CD4-positive, alpha-beta T cell treated with Interleukin-17A for 1 hour (primary cell): ENCODE data around the gene SWT1.
"Not testable (repeated sequence)": the region's sequence is repeated elsewhere in the genome, so short reads cannot be mapped to it uniquely, and the experiment has no call there.

Experiments used
- DNase-seq: peaks from one replicate; pipeline ENCODE4 v3.0.0-alpha.2; 2020

Gene SWT1

DNA sequence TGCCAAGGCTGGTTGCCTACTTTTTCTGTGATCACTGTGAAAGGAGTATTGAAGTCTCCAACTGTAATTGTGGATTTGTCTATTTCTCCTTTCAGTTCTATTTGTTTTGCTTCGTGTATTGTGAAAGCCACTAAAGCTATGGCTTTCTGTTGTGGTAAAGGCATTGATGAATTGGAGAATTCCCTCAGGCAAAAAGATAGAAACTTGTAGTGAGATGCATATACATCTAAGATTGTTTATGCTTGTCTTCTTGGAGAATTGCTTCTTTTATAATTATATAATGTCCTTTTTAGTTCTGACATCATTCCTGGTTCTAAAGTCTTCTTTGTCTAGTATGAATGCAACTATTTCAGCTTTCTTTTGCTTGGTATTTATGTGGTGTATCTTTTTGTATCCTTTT is 36.8 kb downstream of the SWT1 start:
- DNase-seq: no peak

DNA sequence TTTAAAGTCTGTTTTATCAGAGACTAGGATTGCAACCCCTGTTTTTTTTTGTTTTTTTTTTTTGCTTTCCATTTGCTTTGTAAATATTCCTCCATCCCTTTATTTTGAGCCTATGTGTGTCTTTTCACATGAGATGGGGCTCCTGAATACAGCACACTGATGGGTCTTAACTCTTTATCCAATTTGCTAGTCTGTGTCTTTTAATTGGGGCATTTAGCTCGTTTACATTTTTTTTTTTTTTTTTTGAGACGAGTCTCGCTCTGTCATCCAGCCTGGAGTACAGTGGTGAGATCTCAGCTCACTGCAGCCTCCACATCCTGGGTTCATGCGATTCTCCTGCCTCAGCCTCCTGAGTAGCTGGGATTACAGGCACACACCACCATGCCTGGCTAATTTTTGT is 41.7 kb downstream of the SWT1 start:
- not testable (repeated sequence) for DNase-seq

DNA sequence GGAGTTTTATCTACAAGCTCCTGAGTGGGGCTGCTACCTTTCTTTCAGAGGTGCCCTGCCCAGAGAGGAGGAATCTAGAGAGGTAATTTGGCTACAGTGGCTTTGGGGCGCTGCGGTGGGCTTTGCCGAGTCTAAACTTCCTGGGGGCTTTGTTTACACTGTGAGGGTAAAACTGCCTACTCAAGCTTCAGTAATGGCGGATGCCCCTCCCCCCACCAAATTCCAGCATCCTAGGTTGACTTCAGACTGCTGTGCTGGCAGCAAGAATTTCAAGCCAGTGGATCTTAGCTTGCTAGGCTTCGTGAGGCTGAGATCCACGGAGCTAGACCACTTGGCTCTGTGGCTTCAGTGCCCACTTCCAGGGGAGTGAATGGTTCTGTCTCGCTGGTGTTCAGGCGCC is 43.9 kb downstream of the SWT1 start:
- no peak for DNase-seq

DNA sequence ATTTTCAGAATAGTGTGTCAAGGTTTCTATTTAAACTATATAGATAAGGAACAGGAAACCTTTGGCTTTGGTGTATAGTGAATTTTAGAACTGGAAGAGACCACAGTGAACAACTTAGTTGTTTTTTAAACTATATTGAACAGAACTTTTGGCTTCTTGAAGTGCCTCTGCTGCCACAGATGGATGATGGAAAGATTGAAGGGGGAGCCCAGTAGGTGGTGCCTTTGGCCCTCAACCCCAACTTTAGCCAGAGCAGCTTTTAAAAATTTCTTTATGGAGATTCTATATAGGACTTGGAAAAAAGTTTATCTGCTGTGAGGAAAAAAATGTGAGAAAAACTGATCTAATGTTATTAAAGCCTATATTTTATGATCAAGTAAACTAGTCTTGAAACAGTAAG is 50.2 kb downstream of the SWT1 start:
- DNase-seq: no peak

DNA sequence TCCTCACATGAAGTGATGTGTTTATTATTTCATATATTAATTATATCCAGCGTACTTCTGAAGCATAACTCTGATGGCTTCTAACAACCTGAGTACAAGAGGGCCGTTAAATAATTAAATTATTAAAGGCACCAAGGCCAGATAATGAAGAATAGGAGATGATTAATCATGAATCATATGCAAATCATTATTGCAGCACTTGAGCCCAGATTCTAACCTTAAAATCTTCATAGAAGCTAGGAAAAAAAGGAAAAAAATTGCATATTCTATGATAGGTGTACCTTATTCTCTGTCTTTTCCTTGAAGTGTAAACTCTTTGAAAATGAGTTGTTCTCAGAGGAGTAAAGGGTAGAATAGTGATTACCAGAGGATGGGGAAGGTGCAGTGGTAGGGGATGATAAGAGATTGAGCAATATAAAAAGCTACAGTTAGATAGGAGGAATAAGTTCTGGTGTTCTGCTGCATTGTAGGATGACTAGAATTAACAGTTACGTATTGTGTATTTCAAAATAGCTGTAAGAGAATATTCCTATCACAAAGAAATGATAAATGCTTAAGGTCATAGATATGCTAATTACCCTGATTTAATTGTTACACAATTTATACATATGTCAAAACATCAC is 51.1 kb downstream of the SWT1 start:
- no peak for DNase-seq

DNA sequence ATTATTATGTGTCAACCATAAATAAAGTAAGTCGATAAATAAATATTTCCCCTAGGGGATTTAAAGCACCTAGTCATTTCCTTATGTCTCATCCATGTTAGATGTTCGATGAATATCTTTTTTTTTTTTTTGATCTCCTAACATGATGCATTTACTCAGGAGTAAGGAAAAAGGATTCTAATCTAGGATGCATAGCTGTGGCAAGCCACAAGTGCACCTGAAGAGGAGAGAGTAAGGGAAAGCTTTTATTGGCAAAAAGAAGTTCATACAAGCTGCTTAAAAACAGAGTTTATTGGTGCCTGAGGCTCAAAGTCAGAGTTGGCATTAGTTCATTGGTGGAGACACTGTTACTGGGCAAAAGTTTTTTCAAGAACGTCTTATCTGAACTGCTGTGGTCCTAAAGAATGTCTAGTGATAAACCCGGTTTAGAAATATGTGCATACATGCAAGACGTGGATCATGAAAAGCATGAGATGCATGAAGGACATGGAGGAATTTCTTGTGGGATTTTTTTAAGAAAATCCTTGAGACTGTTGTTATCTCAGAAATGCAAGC is 51.7 kb downstream of the SWT1 start:
- DNase-seq: no peak

DNA sequence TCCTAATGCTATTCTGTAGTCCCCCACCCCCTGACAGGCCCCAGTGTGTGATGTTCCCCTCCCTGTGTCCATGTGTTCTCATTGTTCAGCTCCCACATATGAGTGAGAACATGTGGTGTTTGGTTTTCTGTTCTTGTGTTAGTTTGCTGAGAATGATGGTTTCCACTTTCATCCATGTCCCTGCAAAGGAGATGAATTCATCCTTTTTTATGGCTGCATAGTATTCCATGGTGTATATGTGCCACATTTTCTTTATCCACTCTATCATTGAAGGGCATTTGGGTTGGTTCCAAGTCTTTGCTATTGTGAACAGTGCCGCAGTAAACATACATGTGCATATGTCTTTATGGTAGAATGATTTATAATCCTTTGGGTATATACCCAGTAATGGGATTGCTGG is 52.4 kb downstream of the SWT1 start:
- DNase-seq: not testable (repeated sequence)

DNA sequence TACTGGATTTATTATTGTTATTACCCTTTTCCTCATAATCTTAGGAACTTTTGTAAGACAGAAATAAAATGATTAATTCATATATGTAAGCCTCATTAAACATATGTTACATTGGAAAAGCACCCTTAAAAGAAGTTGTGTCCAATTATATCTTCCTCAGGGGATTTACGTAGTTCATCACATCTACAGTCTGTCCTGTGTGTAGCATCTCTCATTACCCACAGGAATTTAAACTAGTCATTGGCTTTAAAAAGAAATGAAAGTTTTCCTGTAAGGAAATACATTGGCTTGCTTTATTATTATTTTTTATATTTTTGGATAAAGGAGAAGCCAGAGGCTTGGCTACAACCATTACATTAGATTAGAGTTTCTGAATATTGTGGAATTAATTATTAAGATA is 56.1 kb downstream of the SWT1 start:
- no peak for DNase-seq

DNA sequence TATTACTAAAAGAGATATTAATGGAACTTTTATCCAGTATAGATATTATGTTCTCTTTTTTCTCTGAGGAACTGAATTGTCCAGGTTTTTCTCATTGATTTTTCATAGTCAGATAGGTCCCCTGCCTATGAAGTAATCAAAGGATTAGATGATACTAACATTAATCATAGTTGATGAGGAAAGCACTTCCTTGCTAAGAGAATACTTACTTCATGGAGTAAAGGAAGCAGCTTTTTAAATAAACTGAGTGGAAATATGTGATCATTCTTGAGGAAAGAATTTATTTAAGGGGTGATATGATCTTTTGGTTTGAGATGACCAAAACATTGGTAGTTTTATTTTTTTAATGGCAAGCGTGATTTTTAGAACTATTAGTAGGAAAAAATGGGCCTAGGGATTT is 58.9 kb downstream of the SWT1 start:
- no peak for DNase-seq

DNA sequence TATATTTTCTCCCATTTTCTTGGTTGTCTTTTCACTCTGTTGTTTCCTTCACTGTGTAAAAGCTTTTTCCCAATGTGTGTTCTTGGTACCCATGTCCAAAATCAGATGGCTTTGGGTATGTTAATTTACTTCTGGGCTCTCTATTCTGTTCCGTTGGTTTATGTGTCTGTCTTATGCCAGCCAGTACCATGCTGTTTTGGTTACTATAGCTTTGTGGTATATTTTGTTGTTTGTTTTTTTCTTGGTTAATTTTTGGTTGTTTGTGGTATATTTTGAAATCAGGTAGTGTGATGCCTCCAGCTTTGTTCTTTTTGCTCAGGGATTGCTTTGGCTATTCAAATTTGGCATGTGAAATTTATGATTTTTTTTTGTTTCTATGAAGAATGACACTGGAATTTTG is 67.2 kb downstream of the SWT1 start:
- no peak for DNase-seq

DNA sequence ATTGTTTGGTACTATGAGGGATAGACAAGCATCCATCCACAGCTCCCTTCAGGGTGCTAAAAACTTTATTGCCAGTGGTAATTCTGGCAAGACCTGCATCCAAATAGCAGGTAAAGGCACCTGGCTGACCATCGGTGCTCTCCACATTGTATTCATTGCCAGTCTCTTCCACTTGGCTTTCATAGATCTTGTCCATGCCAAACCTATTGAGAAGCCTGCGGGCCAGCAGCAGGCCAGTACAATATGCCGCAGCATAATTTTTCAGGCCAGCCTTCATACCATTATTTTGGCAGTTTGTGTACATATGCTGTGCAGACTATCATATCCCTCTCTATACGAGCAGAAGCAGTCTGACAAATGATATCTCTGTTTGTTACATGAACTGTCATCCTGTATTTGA is 70.2 kb downstream of the SWT1 start:
- no peak for DNase-seq

DNA sequence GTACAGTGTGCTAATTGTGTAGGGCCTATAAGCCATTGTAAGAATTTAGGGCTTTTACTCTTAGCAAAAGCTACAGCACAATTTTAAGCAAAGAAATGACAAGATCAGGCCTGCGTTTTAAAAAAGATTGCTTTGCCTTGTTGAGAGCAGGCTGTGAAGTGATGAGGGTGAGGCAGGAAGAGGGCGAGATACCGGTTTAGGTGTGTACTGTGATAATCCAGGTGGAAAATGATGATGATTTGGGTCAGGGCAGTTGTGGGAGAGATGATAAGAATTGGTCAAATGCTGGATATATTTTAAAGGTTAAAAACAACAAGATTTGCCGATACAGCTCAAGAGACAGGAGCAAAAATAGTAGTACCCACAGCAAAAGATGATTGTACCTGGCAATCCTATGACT is 72.0 kb downstream of the SWT1 start:
- DNase-seq: no peak

DNA sequence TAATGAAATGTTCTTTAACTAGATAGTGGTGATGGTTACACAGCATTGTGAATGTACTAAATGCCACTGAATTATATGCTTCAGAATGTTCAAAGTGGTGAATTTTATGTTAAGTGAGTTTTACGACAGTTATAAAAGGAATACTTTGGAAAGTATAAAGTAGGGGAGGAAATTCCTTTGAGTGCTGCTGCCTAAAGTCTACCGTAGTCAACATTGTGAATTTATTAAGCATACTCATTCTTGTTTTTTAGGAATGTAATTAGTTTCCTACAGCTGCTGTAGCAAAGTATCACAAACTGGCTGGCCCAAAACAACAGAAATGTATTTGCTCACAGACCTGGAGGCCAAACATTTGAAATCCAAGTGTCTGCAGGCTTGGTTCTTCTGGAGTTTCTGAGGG is 73.0 kb downstream of the SWT1 start:
- DNase-seq: no peak

DNA sequence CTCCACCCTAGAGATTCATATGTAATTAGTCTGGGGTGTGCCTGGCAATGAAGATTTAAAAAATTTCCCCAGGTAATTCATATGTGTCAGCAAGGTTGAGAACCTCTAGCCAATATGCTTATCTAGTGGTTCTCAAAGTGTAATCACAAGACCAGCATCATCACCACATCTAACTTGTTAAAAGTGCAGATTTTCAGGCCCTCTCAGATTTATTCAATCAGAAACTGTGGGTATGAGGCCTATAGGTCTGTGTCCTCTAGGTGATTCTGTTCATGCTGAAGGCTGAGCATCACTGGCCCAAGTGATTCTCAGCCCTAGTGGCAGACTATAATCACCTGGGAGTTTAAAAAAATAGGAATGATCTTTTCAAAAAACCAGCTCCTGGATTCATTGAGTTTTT is 75.9 kb downstream of the SWT1 start:
- DNase-seq: no peak

DNA sequence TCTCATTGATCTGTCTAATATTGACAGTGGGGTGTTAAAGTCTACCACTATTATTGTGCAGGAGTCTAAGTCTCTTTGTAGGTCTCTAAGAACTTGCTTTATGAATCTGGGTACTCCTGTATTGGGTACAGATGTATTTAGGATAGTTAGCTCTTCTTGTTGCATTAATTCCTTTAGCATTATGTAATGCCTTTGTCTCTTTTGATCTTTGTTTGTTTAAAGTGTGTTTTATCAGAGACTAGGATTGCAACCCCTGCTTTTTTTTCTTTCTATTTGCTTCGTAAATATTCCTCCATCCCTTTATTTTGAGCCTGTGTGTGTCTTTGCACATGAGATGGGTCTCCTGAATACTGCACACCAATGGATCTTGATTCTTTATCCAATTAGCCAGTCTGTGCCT is 77.2 kb downstream of the SWT1 start:
- not testable (repeated sequence) for DNase-seq

DNA sequence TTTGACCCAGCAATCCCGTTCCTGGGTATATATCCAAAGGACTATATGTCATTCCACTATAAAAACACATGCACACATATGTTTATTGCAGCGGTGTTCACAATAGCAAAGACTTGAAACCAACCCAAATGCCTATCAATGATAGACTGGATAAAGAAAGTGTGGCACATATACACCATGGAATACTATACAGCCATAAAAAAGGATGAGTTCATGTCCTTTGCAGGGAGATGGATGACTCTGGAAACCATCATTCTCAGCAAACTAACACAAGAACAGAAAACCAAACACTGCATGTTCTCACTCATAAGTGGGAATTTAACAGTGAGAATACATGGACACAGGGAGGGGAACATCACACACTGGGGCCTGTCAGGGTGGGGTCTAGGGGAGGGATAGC is 80.2 kb downstream of the SWT1 start:
- DNase-seq: not testable (repeated sequence)

DNA sequence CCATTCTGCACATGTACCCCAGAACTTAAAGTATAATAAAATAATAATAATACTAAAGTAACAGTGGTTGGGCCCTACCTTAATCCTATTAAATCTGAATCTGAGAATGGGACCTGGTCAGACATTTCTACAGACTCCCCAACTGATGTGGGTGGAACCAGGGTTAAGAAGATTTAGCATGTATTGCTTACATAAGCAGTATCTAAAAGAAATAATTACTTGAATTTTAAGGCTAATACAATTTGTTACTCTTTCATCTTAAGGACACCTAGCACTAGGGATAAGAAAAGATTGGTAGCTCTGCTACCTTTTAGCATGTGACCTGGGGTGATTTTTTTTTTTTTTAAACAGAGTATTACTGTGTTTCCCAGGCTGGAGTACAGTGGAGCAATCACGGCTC is 80.7 kb downstream of the SWT1 start:
- DNase-seq: no peak

DNA sequence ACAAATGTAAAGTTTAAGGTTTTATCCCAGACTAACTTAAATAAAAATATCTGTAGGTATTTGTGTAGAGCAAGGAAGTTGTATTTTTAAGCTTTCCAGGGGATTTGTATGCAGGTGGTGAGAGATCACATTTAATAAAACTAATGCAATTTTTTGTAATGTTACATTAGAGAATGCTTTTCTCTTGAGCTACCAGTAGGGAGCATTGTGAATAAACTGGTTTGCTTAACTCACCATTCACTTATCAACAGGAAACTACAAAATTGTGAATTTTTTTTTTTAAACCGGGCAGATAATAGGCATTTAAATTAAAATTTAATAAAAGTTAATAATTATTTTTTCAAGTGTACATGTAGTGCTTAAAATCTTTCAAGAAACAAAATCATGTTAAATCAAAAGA is 81.5 kb downstream of the SWT1 start:
- peak; percentile 48 for DNase-seq

DNA sequence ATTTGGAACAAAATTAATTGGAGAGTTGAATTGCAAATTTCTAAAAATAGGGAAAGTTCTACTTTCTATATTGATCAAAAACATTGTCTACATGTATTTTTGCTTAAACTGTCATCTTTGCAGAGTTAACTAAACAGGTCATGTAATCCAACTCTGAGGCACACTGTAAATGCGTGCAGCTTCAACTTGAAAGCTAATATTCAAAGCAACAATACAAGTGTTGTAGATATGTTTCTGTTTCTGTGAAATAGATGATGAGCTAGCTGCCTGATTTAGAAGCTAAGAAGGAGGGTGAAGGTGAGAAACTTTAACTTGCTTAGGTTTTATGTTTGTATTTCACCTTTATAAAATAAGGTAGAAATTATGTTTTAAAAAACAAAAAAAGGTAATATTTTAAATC is 82.9 kb downstream of the SWT1 start:
- DNase-seq: no peak

DNA sequence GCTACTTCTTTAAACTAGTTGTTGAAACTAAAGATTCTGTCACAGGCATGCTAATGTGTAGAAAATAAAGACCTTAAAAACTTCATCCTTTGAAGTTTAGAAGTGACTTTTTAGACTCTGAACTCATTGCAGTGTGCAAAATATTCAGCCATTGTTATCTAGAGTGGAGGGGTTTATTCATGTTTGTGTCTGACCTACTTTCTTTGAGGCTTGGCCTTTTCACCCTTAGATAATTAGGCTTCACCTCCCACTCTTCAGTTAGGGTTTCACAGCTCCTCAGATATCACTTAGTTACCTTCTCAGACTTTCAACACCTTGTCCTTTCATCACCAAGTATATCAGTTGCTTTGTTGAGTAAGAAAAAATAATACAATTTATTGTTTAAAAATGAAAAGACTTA is 84.2 kb downstream of the SWT1 start:
- DNase-seq: peak; percentile 19

DNA sequence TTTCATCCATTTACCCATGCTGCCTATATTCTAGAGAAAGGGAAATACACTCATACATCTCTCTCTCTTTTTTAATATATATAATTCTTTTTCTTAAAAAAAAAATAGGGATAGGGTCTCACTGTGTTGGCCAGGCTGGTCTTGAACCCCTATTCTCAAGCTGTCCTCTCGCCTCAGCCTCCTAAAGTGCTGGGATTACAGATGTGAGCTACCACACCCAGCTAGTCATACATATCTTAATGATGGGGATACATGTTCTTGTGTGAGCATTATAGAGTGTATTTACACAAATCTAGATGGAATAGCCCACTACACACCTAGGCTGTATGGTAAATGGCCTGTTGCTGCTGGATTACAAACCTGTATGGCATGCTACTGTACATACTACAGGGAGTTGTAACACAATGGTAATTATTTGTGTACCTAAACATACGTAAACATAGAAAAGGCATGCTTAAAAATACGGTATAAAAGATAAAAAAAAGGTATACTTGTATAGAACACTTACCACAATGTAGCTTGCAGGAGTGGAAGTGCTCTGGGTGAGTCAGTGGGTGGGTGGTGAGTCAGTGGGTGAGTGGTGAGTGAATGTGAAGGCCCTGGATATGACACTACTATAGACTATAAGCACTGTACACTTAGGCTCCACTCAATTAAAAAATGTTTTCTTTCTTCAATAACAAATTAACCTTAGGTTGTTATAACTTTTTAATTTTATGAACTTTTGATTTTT is 87.2 kb downstream of the SWT1 start:
- DNase-seq: no peak

DNA sequence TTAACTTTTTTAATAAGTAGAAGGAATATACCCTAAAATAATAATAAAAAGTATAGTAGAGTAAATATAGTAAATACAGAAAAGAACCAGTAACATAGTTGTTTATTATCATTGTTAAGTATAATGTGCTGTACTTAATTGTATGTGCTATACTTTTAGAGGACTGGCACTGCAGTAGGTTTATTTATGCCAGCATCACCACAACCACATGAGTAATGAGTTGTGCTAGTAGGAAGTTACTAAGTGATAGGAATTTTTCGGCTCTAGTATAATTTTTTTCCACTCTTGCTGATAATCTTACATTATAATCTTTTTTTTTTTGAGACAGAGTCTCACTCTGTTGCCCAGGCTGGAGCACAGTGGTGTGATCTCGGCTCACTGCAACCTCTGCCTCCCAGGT is 88.5 kb downstream of the SWT1 start:
- no peak for DNase-seq

DNA sequence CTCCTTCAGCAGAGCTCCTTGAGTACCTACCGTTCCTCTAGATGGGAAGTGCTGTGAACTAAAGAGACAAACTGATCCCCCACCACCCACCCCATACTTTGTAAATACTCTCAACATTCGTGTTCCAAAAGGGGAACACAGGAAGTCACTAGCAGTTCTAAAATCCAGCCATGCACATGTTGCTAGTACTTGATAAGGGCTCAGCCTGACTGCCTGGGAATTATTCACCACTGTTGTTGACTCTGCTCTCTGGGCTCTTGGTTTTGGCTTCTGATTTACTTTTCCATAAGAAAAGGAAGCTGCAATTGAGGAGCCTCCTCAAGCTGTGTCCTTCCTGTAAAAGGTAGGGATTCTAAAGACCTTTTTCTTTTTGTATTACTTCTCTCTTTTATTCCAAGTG is 92.6 kb downstream of the SWT1 start:
- DNase-seq: no peak

DNA sequence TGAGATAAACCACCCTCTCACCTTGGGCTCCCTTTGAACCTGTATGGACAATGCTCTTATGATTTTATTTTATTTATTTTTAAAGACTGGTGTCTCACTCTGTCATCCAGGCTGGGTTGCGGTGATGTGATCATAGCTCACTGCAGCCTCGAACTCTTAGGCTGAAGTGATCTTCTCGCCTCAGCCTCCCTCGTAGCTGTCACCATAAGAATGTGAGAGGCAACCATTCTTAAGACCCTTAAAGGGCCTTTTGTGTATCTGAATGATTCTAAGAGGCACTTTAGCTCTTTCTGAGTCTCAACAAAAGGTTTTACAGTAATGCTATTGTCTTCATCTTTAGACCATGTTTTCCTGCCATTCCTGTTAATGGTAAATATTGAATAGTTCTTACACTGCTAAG is 93.1 kb downstream of the SWT1 start:
- DNase-seq: no peak

DNA sequence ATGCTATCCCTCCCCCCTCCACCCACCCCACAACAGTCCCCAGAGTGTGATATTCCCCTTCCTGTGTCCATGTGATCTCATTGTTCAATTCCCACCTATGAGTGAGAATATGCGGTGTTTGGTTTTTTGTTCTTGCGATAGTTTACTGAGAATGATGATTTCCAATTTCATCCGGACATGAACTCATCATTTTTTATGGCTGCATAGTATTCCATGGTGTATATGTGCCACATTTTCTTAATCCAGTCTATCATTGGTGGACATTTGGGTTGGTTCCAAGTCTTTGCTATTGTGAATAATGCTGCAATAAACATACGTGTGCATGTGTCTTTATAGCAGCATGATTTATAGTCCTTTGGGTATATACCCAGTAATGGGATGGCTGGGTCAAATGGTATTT is 95.0 kb downstream of the SWT1 start:
- DNase-seq: not testable (repeated sequence)
